NCI-H524 treated with DMSO at 0.1 percent for 48 hours (cell line): ENCODE results near the gene BPIFA2.
"Not testable (repeated sequence)": the region's sequence is repeated elsewhere in the genome, so short reads cannot be mapped to it uniquely, and the experiment has no call there.

ENCODE experiments used
- DNase-seq: peaks from one replicate; lab custom pipeline; 2025; lab: John Stamatoyannopoulos, UW

Gene BPIFA2

GRCh38 chr20:33160681-33161080 lies 7.3 kb upstream of the BPIFA2 start:
- no peak for DNase-seq

DNA sequence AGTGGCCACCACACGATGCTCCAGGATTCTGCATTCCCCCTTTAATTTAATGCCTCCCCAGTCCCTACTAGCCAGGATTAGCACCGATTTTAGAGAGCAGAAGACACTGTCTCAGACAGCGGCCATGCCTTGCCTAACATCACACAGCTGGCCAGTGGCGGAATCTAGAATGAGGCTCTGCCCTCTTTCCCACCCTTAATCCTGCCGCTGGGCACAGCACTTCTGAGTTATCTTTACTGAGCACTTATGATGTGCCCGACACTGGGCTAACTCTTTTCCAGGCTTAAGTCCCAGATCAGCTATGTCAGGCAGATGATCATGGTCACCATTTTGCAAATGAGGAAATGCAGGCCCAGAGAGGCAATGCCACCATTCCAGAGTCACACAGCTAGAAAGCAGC lies 5.6 kb upstream of the BPIFA2 start:
- DNase-seq = no peak

DNA sequence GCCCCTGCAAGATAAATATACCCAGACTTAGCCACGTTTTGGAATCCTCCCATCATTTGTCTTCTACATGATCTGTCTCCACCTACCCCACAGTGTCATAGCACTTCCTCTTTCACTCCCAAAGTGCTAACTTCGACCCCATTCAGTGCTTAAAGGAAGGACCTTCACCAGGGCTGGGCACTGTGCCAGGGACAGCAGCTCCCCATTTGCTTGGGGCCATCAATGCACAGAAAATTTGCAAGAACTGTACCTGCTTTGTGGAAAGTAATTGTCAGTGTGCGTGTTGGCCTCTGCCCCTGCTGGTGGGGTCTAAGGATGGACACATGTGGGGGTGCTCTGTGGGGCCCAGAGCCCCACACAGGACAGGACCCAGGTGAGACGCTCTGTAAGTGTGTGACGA lies 5.2 kb upstream of the BPIFA2 start:
- DNase-seq = no peak

DNA sequence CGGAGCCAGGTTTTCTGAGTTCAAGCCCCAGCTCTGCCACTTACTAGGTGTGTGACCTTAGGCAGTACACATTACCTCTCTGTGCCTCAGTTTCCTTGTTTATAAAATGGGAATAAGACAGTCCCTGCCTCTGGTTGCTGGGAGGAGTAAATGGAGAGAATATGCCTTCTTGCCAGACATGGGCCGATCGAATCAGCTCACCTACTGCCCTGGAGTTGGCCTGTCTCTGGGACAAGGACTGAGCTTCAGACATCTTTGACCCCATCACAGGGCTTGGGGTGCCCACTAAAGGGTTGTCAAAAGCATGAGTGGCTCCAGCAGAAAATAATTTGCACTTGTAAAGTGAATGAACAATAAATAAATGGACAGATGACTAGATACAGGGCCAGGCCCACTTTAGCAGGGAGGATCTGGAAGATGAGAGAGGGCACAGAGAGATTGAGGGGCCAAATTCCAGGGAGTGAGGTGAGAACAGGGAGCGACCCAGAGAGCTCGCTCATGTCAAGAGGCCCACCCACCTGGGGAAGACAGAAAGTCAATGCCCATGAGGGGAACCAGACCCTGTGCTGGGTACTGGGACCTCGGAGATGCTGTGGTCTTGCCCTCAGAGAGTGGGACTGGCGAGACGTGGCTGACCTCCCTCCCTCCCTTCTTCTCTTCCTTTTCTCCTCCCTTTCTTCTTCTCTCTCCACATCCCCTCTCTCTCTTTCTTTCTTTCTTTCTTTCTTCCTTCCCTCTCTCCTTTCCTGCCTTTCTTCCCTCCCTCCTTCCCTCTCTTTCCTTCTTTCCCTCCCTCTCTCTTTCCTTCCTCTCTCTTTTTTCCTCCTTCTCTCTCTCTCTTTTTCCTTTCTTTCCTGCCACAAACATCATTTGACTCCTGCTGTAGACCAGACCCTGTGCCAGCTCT lies 3.9 kb upstream of the BPIFA2 start:
- no peak for DNase-seq

DNA sequence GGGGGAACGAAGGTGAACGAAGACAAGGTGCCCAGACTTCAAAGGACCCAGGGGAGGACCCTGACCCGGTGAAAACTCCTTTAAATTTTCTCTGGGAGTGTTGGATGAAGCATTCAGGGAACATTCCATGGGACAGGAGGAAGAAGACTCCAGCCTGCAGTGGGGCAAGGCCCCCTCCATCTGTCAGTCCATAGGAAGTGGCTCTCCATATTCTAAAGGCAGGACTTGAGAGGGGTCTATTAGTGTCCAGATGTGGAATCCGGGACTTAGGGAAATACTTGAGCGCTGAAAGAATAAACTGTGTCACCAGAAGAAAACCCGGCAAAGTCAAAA lies 3.2 kb upstream of the BPIFA2 start:
- DNase-seq = peak; percentile 43

GRCh38 chr20:33165416-33166055 lies 2.4 kb upstream of the BPIFA2 start:
- peak; percentile 21 for DNase-seq

DNA sequence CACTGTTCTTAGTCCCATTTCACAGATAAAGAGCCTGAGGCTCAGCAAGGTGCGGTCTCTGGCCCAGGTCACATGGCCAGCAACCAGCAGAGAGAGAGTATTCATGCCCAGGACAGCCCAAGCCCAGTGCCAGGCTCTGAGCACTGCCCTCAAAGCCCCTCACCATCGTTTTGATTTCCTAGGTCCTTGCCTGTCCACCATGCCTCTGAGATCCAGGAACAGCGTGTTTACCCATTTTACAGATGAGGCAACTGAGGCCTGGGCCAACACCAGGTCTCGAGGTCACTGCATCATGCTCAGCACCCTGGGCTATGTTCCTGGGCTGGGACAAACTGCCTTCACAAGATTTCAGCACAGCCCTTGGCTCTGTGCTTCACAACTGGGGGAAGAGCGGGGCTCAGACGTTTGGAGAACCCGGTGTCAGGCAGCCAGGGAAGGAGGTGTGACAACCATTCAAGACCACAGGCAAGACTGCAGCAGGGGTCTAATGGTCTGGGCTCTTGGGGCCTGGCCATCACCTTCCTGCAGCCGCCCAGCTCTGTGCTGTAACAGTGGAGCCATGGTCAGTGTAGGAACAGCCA lies 1.3 kb upstream of the BPIFA2 start:
- no peak for DNase-seq

- DNase-seq = no peak
Observed at GRCh38 chr20:33169176-33169794, 1.3 kb downstream of the BPIFA2 start.

DNA sequence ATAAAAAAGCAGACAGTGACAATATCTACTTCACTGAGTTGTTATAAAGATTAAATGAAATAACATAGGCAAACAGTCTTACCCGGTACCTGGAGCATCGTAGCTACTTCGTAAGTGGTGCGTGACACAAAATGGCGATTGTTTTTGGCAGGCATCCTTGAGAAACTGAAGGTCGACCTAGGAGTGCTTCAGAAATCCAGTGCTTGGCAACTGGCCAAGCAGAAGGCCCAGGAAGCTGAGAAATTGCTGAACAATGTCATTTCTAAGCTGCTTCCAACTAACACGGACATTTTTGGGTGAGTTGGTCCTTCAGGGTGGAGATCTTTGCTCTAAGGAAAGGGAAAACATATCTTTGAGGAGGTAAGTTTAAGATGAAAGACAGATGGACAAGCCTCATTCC lies 4.8 kb downstream of the BPIFA2 start:
- no peak for DNase-seq

DNA sequence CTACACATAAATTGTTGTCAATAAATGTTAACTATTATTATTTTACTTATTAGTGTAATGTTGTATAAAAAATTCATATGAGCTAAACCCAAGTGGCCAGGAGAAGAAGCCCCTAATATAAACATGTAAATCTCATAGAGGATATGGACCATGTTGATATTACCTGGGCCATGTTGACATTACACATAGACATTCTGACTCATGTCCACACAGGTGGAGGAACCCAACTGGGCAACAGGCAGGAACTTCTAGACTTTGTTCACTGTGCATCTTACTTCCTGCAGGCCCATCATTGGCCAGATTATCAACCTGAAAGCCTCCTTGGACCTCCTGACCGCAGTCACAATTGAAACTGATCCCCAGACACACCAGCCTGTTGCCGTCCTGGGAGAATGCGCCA lies 7.2 kb downstream of the BPIFA2 start:
- DNase-seq = no peak

DNA sequence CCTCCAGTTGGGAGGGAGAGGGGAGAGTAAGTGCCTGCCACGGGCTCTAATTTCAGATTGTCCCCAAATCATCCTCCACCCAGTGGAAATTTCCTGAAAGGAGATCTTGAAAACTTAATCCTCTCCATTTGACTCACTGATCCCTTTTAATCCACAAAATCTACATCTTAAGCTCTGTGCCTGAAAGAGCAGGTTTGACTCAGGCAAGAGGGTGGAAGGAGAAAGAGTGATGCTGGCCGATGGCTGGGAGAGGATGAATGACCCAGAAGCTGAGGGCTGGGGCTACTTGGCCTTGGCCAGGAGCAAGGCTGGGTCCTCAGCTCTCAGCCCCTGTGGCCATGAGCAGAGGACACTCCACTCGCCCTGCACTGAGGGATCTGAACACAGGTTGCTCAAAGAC lies 8.1 kb downstream of the BPIFA2 start:
- DNase-seq = peak; percentile 73

- no peak for DNase-seq
Observed at GRCh38 chr20:33177866-33178265, 9.9 kb downstream of the BPIFA2 start.

DNA sequence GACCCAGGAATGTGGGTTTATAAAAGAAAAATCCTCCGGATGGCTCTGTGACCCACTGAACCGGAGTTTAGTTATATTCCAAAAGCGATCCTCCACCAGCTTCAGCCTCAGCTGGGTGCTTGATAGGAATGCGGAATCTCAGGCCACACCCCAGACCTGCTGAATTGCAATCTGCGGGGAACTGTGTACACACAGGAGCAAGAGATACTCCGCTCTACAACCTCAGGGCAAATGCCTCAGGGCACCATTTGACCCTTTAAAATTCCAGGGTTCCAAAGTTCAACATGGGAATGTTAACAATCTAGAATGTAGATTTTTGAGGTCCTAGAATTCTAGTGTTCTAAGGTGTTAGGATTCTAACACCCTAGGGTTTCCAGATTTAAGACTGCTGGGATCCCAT lies 10.8 kb downstream of the BPIFA2 start:
- no peak for DNase-seq

GRCh38 chr20:33180169-33180568 lies 12.2 kb downstream of the BPIFA2 start:
- DNase-seq = no peak

GRCh38 chr20:33181482-33182093 lies 13.6 kb downstream of the BPIFA2 start:
- no peak for DNase-seq

- no peak for DNase-seq
Observed at GRCh38 chr20:33183312-33183711, 15.4 kb downstream of the BPIFA2 start.

DNA sequence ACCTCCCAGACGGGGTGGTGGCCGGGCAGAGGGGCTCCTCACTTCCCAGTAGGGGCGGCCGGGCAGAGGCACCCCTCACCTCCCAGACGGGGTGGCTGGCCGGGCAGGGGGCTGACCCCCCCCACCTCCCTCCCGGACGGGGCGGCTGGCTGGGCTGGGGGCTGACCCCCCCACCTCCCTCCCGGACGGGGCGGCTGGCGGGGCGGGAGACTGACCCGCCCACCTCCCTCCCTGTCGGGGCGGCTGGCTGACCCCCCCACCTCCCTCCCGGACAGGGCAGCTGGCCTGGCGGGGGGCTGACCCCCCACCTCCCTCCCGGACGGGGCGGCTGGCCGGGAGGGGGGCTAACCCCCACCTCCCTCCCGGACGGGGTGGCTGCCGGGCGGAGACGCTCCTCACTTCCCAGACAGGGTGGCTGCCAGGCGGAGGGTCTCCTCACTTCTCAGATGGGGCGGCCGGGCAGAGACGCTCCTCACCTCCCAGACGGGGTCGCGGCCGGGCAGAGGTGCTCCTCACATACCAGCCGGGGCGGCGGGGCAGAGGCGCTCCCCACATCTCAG lies 17.2 kb downstream of the BPIFA2 start:
- not testable (repeated sequence) for DNase-seq

DNA sequence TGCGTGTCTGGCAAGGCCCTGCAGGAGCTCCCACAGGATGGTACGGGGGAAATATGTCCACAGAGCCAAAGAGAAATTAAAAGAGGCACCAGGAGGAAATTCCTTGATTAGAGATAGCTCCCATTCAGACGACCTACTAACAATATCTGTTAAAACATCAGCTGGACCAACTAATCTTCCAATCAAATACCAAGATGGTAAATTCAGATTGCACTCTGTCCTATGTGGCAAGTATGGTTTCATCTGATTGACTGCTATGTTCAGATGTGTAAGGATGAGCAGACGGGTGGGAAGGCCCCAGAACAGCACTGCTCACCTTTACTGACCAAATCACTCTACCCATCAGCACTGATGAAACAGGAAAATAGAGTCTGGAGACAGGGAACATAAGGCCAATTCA lies 19.5 kb downstream of the BPIFA2 start:
- no peak for DNase-seq

GRCh38 chr20:33188421-33188820 lies 20.5 kb downstream of the BPIFA2 start:
- no peak for DNase-seq

DNA sequence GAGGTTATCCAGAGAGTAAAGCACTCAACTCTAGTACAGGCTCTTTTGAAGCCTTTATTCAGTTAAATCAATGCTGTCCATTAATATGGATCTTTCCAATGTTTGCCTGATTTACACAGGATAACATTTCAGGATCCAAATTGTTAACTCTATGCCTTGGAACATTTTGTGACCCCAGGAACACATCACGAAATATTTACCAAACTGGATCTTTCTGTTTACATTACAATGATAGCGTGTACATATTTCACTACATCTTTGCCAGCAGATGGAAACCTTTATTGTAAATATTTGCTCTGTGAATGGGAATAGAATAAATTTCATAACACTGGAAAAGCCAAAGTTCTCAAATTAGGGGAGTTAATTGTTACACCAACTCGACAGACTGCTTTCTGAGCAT lies 23.5 kb downstream of the BPIFA2 start:
- no peak for DNase-seq

DNA sequence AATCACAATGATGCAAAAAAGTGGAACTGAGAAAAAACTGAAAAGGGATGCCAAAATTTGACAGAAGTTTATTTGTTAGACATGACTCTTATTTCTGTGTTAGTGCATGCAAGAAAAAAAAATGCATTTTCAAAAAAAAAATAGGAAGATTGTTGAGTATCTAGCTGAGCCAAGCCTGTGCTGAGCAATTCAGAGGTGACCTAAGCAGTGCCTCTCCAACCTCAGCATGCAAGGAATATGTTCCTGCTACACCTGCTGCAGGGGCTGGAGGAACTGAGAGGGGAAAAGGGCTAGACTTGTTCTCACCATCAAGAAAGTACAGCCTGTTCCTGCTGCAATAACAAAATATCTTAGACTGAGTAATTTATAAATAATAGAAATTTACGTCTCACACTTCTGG lies 24.0 kb downstream of the BPIFA2 start:
- DNase-seq = no peak

DNA sequence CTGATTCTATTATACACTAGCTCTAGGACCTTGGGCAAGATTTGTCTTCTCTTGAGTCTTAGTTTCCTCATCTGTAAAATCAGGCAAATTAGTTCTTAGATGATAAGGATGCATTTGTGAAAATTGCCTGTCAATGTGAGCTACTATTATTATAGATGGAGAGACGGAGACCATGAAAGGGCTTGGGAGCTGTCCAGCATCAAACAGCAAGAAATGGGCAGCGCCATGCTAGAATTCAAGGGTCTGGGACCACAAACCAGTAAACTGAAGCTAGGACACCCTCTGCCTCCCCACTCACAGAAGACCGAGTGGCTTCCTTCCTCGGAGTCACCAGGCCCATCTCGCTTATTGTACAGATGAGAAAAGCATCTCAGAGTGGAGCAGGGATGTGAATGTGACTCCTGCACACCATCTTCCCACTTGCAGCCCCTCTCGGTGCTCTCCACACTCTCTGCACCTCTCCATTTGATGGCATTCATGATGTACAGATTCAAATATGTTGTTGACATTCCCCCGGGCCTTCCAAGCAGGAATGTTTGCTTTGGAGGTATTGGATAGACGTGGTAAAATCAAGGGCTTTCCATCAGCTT lies 25.0 kb downstream of the BPIFA2 start:
- no peak for DNase-seq
